Neuronal stem cell (in vitro differentiated cells): Measurements from ENCODE around the gene TUBGCP6.

Source experiments
- DNase-seq: peaks from one replicate; pipeline ENCODE4 v3.0.0-alpha.2; 2013; ENCODE audit warnings: low spot score
- H2AFZ ChIP-seq: one replicate; pipeline ENCODE4 v1.6.1; 2013; ENCODE audit warnings: mild to moderate bottlenecking, low read length, inconsistent platforms
- H2AK5ac ChIP-seq: 2 replicates; pipeline ENCODE4 v1.6.1; 2013; ENCODE audit warnings: low read depth, mild to moderate bottlenecking, inconsistent platforms, low read length, moderate library complexity, mixed read lengths
- H2BK120ac ChIP-seq: 2 replicates; pipeline ENCODE4 v1.6.1; 2013; ENCODE audit warnings: low read depth, mild to moderate bottlenecking, inconsistent platforms, low read length, moderate library complexity, mixed read lengths
- H2BK12ac ChIP-seq: one replicate; pipeline ENCODE4 v1.6.1; 2013; ENCODE audit warnings: low read length, inconsistent platforms
- H2BK15ac ChIP-seq: 2 replicates; pipeline ENCODE4 v1.6.1; 2013; ENCODE audit warnings: mild to moderate bottlenecking, low read length, inconsistent platforms, mixed read lengths
- H2BK5ac ChIP-seq: one replicate; pipeline ENCODE4 v1.6.1; 2013; ENCODE audit warnings: inconsistent platforms, mild to moderate bottlenecking, low read length, moderate library complexity
- H3K14ac ChIP-seq: one replicate; pipeline ENCODE4 v1.6.1; 2013; ENCODE audit warnings: low read length, inconsistent platforms
- H3K18ac ChIP-seq: 2 replicates; pipeline ENCODE4 v1.6.1; 2013; ENCODE audit warnings: low read length, inconsistent platforms
- H3K23ac ChIP-seq: 2 replicates; pipeline ENCODE4 v1.6.1; 2013; ENCODE audit warnings: low read depth, mild to moderate bottlenecking, mixed read lengths, low read length, inconsistent platforms; ENCODE audit not compliant: poor library complexity
- H3K27ac ChIP-seq: replicated peaks from 3 replicates; pipeline ENCODE4 v1.5.1; 2013; ENCODE audit warnings: low read length, inconsistent platforms
- H3K27me3 ChIP-seq, 3 experiments: 2 replicates each; pipeline ENCODE4 v1.6.1; 2013; ENCODE audit warnings: low read length in 3 of 3, mild to moderate bottlenecking in 2 of 3, inconsistent platforms in 1 of 3, low read depth in 1 of 3, mixed read lengths in 1 of 3, moderate library complexity in 1 of 3; ENCODE audit not compliant: control insufficient read depth in 3 of 3, insufficient read depth in 3 of 3
- H3K36me3 ChIP-seq, 2 donors: replicated peaks in 1 of 2; 2 replicates each; pipeline ENCODE4 v1.6.1; 2013; ENCODE audit warnings: low read length in 2 of 2; ENCODE audit not compliant: control insufficient read depth in 2 of 2, insufficient read depth in 2 of 2
- H3K4ac ChIP-seq: 2 replicates; pipeline ENCODE4 v1.6.1; 2013; ENCODE audit warnings: inconsistent platforms, mild to moderate bottlenecking, low read length, moderate library complexity
- H3K4me1 ChIP-seq, 2 donors: 1 replicate in 1 of 2; 2 replicates in 1 of 2; pipeline ENCODE4 v1.6.1; 2013; ENCODE audit warnings: low read length in 2 of 2, low read depth in 1 of 2; ENCODE audit not compliant: control insufficient read depth in 2 of 2, insufficient read depth in 1 of 2
- H3K4me2 ChIP-seq: one replicate; pipeline ENCODE4 v1.6.1; 2013; ENCODE audit warnings: mild to moderate bottlenecking, low read length, inconsistent platforms; ENCODE audit not compliant: insufficient read depth, poor library complexity, severe bottlenecking
- H3K4me3 ChIP-seq, 2 donors: 2 replicates each; pipeline ENCODE4 v1.5.1; 2013; ENCODE audit warnings: low read length in 2 of 2, mild to moderate bottlenecking in 2 of 2, inconsistent platforms in 1 of 2, moderate library complexity in 1 of 2
- H3K79me1 ChIP-seq: one replicate; pipeline ENCODE4 v1.6.1; 2013; ENCODE audit warnings: low read depth, mild to moderate bottlenecking, inconsistent platforms, low read length, moderate library complexity
- H3K9ac ChIP-seq: one replicate; pipeline ENCODE4 v1.6.1; 2013; ENCODE audit warnings: mild to moderate bottlenecking, low read depth, low read length, inconsistent platforms; ENCODE audit not compliant: poor library complexity
- H3K9me3 ChIP-seq, 2 donors: replicated peaks in 1 of 2; 2 replicates each; pipeline versions ENCODE3 to v1.6.1; 2013; ENCODE audit warnings: low read length in 2 of 2, mild to moderate bottlenecking in 2 of 2, inconsistent platforms in 1 of 2, low read depth in 1 of 2, mixed read lengths in 1 of 2, moderate library complexity in 1 of 2; ENCODE audit not compliant: control insufficient read depth in 2 of 2, insufficient read depth in 1 of 2
- H4K8ac ChIP-seq: one replicate; pipeline ENCODE4 v1.6.1; 2013; ENCODE audit warnings: low read depth, mild to moderate bottlenecking, inconsistent platforms, low read length, moderate library complexity
- H4K91ac ChIP-seq: one replicate; pipeline ENCODE4 v1.6.1; 2013; ENCODE audit warnings: low read length, low read depth, mild to moderate bottlenecking, inconsistent platforms; ENCODE audit not compliant: poor library complexity
- WGBS, 2 donors: extraction: QIAGEN DNeasy Blood & Tissue Kit; methylation state at CpG; one replicate each; pipeline ENCODE4 v1.1.7; 2013; ENCODE audit warnings: missing lambda C conversion rate in 2 of 2, mixed read lengths in 1 of 2; ENCODE audit not compliant: insufficient read length in 2 of 2, insufficient replicate concordance in 1 of 2; ENCODE audit errors: extremely low coverage in 2 of 2; 5-methylcytosine and 5-hydroxymethylcytosine counted together

Gene TUBGCP6

GRCh38 chr22:50177537-50178470 is 67.0 kb downstream of the TUBGCP6 start:
- H4K91ac ChIP-seq: no peak overlapping the region
- peaks cover 2 to 4% of the 10 kb centered on the region in 2 donors for H3K4me1 ChIP-seq
- peak overlapping the region; percentile 56 for H3K14ac ChIP-seq
- H4K8ac ChIP-seq: no peak overlapping the region
- DNase-seq: no peak
- H3K18ac ChIP-seq: peak overlapping the region; percentile 76
- no peak overlapping the region for H2BK120ac ChIP-seq
- no peaks in the 10 kb centered on the region for H3K36me3 ChIP-seq
- H2AFZ ChIP-seq: no peak overlapping the region
- peaks cover 6% of the 10 kb centered on the region for H3K79me1 ChIP-seq
- no peak overlapping the region for H3K27ac ChIP-seq
- H2AK5ac ChIP-seq: peak overlapping the region; percentile 97
- H3K27me3 ChIP-seq: peaks cover 0 to 25% (median 1%) of the 10 kb centered on the region in 3 experiments
- peak overlapping the region; percentile 11 for H3K4me2 ChIP-seq
- H3K4ac ChIP-seq: no peak overlapping the region
- peak overlapping the region; percentile 41 for H2BK12ac ChIP-seq
- peak overlapping the region; percentile 21 for H3K9ac ChIP-seq
- H2BK15ac ChIP-seq: peak overlapping the region; percentile 33
- H3K4me3 ChIP-seq: no peak overlapping the region
- peak overlapping the region; percentile 92 for H3K23ac ChIP-seq
- H3K9me3 ChIP-seq: peaks cover 0 to 6% of the 10 kb centered on the region in 2 donors
- H2BK5ac ChIP-seq: peak overlapping the region; percentile 53
- WGBS, 2 donors: no CpG with 5 or more reads among the region's 98 CpGs

GRCh38 chr22:50176850-50177536 is 67.8 kb downstream of the TUBGCP6 start:
- H3K23ac ChIP-seq: peak overlapping the region; percentile 92
- peak overlapping the region; percentile 76 for H3K18ac ChIP-seq
- no peak overlapping the region for H2AFZ ChIP-seq
- H3K36me3 ChIP-seq: no peaks in the 10 kb centered on the region
- no CpG with 5 or more reads among the region's 76 CpGs for WGBS, 2 donors
- peak overlapping the region; percentile 67 for H2BK15ac ChIP-seq
- H3K4ac ChIP-seq: peak overlapping the region; percentile 53
- peaks cover 6% of the 10 kb centered on the region for H3K79me1 ChIP-seq
- peak overlapping the region; percentile 70 for H2AK5ac ChIP-seq
- H2BK120ac ChIP-seq: no peak overlapping the region
- H3K14ac ChIP-seq: peak overlapping the region; percentile 56
- H3K4me3 ChIP-seq: no peak overlapping the region
- H3K4me1 ChIP-seq: peaks cover 2 to 4% of the 10 kb centered on the region in 2 donors
- H3K9me3 ChIP-seq: peaks cover 0 to 6% of the 10 kb centered on the region in 2 donors
- peak overlapping the region; percentile 39 for H2BK5ac ChIP-seq
- no peak overlapping the region for H4K91ac ChIP-seq
- H3K4me2 ChIP-seq: no peak overlapping the region
- H4K8ac ChIP-seq: no peak overlapping the region
- no peak overlapping the region for H3K9ac ChIP-seq
- H3K27me3 ChIP-seq: peaks cover 0 to 30% (median 1%) of the 10 kb centered on the region in 3 experiments
- H2BK12ac ChIP-seq: peak overlapping the region; percentile 58
- H3K27ac ChIP-seq: no peak overlapping the region
- no peak for DNase-seq

- H3K4ac ChIP-seq: no peak overlapping the region
- H3K23ac ChIP-seq: peak overlapping the region; percentile 85
- H2BK12ac ChIP-seq: no peak overlapping the region
- H3K79me1 ChIP-seq: peaks cover 6% of the 10 kb centered on the region
- no peak overlapping the region for H4K91ac ChIP-seq
- H3K27me3 ChIP-seq: peaks cover 0 to 38% (median 7%) of the 10 kb centered on the region in 3 experiments
- H3K4me1 ChIP-seq: peaks cover 2 to 4% of the 10 kb centered on the region in 2 donors
- H3K4me3 ChIP-seq: no peak overlapping the region
- H4K8ac ChIP-seq: no peak overlapping the region
- H3K9me3 ChIP-seq: peaks cover 0 to 6% of the 10 kb centered on the region in 2 donors
- no peak overlapping the region for H2BK120ac ChIP-seq
- H3K4me2 ChIP-seq: no peak overlapping the region
- H3K36me3 ChIP-seq: no peaks in the 10 kb centered on the region
- peak overlapping the region; percentile 67 for H2BK15ac ChIP-seq
- peak overlapping the region; percentile 13 for H3K18ac ChIP-seq
- no peak overlapping the region for H2AK5ac ChIP-seq
- peak overlapping the region; percentile 39 for H2BK5ac ChIP-seq
- H3K27ac ChIP-seq: no peak overlapping the region
- H3K14ac ChIP-seq: peak overlapping the region; percentile 64
- WGBS, 2 donors: no CpG with 5 or more reads among the region's 27 CpGs
- no peak overlapping the region for H3K9ac ChIP-seq
- no peak for DNase-seq
- peak overlapping the region; percentile 20 for H2AFZ ChIP-seq
Measured at GRCh38 chr22:50175921-50176849, 68.6 kb downstream of the TUBGCP6 start.
